Measurements from ENCODE around the gene IVD.

Gene IVD

GRCh38 chr15:40361640-40362039, 44.0 kb upstream of the IVD start:
- no peak overlapping the region for H3K4me3 ChIP-seq (replicated peaks; ENCODE audit: low read depth, low read length)
- TF ChIP-seq CTCF (IDR thresholded peaks at IDR 0.05; ENCODE audit: low read length, missing control alignments) = no peak
- no peak for DNase-seq (ENCODE audit: low read depth)

GRCh38 chr15:40363611-40364010, 42.0 kb upstream of the IVD start:
- H3K4me3 ChIP-seq (replicated peaks; ENCODE audit: low read depth, low read length) = no peak overlapping the region
- DNase-seq (ENCODE audit: low read depth) = no peak
- no peak for TF ChIP-seq CTCF (IDR thresholded peaks at IDR 0.05; ENCODE audit: low read length, missing control alignments)

GRCh38 chr15:40364251-40364650, 41.3 kb upstream of the IVD start:
- DNase-seq (ENCODE audit: low read depth) = no peak
- no peak overlapping the region for H3K4me3 ChIP-seq (replicated peaks; ENCODE audit: low read depth, low read length)
- no peak for TF ChIP-seq CTCF (IDR thresholded peaks at IDR 0.05; ENCODE audit: low read length, missing control alignments)

- DNase-seq (ENCODE audit: low read depth) = no peak
- no peak for TF ChIP-seq CTCF (IDR thresholded peaks at IDR 0.05; ENCODE audit: low read length, missing control alignments)
- no peak overlapping the region for H3K4me3 ChIP-seq (replicated peaks; ENCODE audit: low read depth, low read length)
Observed at GRCh38 chr15:40365016-40365415, 40.6 kb upstream of the IVD start.

GRCh38 chr15:40365624-40366456, 39.8 kb upstream of the IVD start:
- no peak for TF ChIP-seq CTCF (IDR thresholded peaks at IDR 0.05; ENCODE audit: low read length, missing control alignments)
- H3K4me3 ChIP-seq (replicated peaks; ENCODE audit: low read depth, low read length) = no peak overlapping the region
- no peak for DNase-seq (ENCODE audit: low read depth)

DNA sequence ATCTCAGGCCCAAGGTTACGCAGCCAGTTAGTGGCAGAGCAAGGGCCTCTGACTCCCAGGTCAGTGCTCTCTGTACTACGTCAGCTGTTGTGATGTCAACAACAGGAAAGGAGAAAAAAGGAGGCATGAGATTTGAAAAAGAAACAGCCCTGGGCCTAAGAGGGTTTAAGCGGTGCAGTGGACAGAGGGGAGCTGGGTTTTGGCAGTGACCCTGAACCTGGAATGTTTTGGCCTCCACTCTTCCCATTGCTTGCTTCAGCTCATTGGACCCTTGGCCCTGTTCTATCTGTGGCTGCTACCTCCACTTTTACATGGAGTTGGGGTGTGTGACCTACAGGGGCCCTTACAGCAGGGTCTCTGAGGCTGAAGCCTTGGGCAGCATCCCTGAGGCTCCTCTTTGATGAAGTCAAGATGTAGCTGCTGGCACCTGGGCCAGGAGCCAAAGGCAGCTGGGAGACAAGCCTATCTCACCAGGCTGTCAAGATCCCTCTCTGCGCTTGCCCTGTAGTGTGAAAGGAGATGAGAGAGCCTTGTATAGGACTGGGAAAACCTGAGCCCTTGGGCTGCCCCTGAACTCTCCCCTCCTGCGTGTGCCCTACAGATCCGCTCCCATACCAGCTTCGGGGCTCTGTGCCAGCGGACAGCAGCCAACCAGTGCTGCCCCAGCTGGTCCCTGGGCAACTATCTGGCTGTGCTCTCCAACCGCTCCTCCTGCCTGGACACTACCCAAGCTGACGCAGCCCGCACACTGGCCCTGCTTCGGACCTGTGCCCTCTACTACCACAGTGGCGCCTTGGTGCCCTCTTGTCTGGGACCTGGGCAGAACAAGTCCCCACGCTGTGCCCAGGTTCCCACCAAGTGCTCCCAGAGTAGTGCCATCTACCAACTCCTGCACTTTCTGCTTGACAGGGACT, 38.9 kb upstream of the IVD start:
- no peak for DNase-seq (ENCODE audit: low read depth)
- H3K4me3 ChIP-seq (replicated peaks; ENCODE audit: low read depth, low read length) = no peak overlapping the region
- TF ChIP-seq CTCF (IDR thresholded peaks at IDR 0.05; ENCODE audit: low read length, missing control alignments) = no peak
